ENCODE data around the gene IFI27L2. TPM values are rescaled to one million over a fixed set of nuclear protein-coding genes. Genes with fewer than 3 reads are reported as not detected.

The IFI27L2 gene
- total RNA-seq, 1 experiment from 2014 or later, result 28.6 TPM

GRCh38 chr14:94142247-94142646 lies 12.8 kb upstream of the IFI27L2 start:
- WGBS (ENCODE audit: extremely low coverage, insufficient read length, low lambda C conversion rate), result no CpG with 5 or more reads among the region's 3 CpGs

More at GRCh38 chr14:94142247-94142646, 12.8 kb upstream of the IFI27L2 start:
- H3K14ac ChIP-seq (ENCODE audit: insufficient read depth, low read length), result no peak overlapping the region
- Mint-ChIP-seq H3K4me1 (peaks cover 25 to 31% of the 10 kb centered on the region in 2 experiments), H3K27me3 (ENCODE audit: low read depth) (no peaks in the 10 kb centered on the region), H3K36me3 (ENCODE audit: insufficient read depth in 1 of 3, low read depth in 3 of 3) (no peaks in the 10 kb centered on the region), H3K9me3 (peaks cover 0 to 3% of the 10 kb centered on the region in 2 experiments; a peak in 1 of 5 replicates), H3K27ac (no peak overlapping the region), H3K4me3 (no peak overlapping the region)
- no peak overlapping the region for H4K5ac ChIP-seq (ENCODE audit: insufficient read length, low read depth, low read length)
- no peak overlapping the region for H3K4ac ChIP-seq (ENCODE audit: low read depth, low read length)
- H4K8ac ChIP-seq (replicated peaks; ENCODE audit: insufficient read length, low read depth, low read length), result no peak overlapping the region
- no peaks in the 10 kb centered on the region for H3K79me1 ChIP-seq (ENCODE audit: insufficient read depth, low read depth, low read length, poor library complexity, severe bottlenecking)
- no peak overlapping the region for H3K4me2 ChIP-seq (ENCODE audit: insufficient read depth, insufficient read length, low read length)
- no peak for DNase-seq
- H2BK20ac ChIP-seq (ENCODE audit: low read depth, low read length, poor library complexity, severe bottlenecking), result no peak overlapping the region
- H2BK5ac ChIP-seq (ENCODE audit: insufficient read length, low read length), result no peak overlapping the region
- no peak for TF ChIP-seq CTCF (conservative IDR thresholded peaks at IDR 0.05)
- H2AK5ac ChIP-seq (ENCODE audit: insufficient read length, low read length), result no peak overlapping the region
- H4K91ac ChIP-seq (ENCODE audit: insufficient read length, low read depth, low read length), result no peak overlapping the region
- no peak overlapping the region for H3K23ac ChIP-seq (ENCODE audit: insufficient read length, low read depth, low read length)
- H2AFZ ChIP-seq (ENCODE audit: low read length), result no peak overlapping the region
- no peaks in the 10 kb centered on the region for H4K20me1 ChIP-seq (ENCODE audit: control insufficient read depth, insufficient read depth, insufficient read length)
- no peaks in the 10 kb centered on the region for H3K9me3 ChIP-seq (ENCODE audit: control insufficient read depth, low read depth, low read length)
- no peak overlapping the region for H2BK12ac ChIP-seq (ENCODE audit: insufficient read length, low read depth, low read length)
- H3K4me1 ChIP-seq (ENCODE audit: insufficient read depth, low read length), result peaks cover 4% of the 10 kb centered on the region; the same call in 1 of the 2 replicates
- H3T11ph ChIP-seq (ENCODE audit: low read length), result no peak overlapping the region
- H3K56ac ChIP-seq (ENCODE audit: insufficient read length, low read depth, low read length), result no peak overlapping the region
- H2BK120ac ChIP-seq (ENCODE audit: low read depth, low read length, poor library complexity, severe bottlenecking), result no peak overlapping the region
- no peak overlapping the region for H3K27ac ChIP-seq (ENCODE audit: insufficient read length, low read depth, low read length)
- H3K27me3 ChIP-seq (ENCODE audit: insufficient read depth, low read length), result no peaks in the 10 kb centered on the region
- peaks cover 2% of the 10 kb centered on the region for H3K23me2 ChIP-seq (ENCODE audit: insufficient read length, low read depth, low read length, poor library complexity, severe bottlenecking)
- no peaks in the 10 kb centered on the region for H3K79me2 ChIP-seq (ENCODE audit: insufficient read depth, low read length)
- no peak overlapping the region for H3K9ac ChIP-seq (ENCODE audit: extremely low read depth, insufficient read length, low read length)
- H2BK15ac ChIP-seq (ENCODE audit: low read depth, low read length), result no peak overlapping the region
- no peak overlapping the region for H3K18ac ChIP-seq (ENCODE audit: insufficient read length, low read depth, low read length)
